AML-193 (cell line): ENCODE data around the gene CNEP1R1.

ENCODE experiments used
- DNase-seq, 2 experiments: peaks; one replicate each; lab custom pipeline; 2025; lab: John Stamatoyannopoulos, UW

CNEP1R1 gene

DNA sequence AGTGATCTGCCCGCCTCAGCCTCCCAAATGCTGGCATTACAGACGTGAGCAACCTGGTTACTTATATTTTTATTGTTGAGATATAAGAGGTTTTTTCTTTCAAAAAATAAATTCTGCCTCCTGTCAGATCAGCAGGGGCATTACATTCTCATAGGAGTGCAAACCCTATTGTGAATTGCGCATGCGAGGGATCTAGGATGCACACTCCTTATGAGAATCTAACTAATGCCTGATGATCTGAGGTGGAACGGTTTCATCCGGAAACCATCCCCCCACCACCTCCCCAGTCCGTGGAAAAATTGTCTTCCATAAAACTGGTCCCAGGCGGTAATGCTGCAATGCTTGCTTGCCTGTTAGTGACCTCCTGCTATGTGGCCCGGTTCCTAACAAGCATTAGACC is 7.5 kb upstream of the CNEP1R1 start:
- no peak for DNase-seq

DNA sequence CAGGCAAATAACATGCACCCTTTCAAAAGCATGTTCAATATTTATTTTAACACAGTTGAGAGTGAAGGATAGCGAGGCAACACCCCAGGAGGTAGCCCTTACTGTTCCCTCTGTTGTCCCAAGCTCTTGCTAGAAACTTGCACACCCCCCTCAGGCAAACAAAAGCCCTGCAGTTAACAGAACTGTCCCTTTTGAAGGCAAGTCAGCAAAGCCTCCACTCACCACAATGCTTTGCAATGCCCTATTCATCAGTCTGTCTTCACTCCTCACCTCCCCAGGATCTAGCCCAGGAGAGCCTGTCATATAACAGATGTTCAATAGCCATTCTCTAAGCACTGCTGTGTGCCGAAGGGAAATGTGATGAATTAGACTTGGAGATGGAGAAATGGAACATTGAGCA is 3.5 kb upstream of the CNEP1R1 start:
- peak in 1 of 2 experiments; percentile 6 for DNase-seq

DNA sequence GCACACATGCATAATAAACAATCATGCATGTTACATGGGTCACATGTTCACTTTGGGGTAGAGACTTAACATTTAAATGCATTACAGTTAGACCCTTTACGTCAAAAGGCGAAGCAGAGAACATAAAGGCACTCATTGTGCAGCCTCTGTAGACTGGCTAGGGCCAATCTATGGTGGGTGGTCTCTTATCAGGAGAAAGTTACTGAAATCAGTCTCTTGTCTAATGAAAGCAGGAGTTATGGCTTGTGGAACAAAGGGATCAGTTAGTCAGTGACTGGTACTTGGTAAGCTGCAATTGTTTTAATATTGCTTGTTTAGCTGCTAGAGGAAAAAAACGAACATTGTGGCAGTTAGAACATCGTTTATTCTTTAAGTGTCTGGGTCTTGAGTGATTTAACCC is 1.4 kb upstream of the CNEP1R1 start:
- DNase-seq: no peak

DNA sequence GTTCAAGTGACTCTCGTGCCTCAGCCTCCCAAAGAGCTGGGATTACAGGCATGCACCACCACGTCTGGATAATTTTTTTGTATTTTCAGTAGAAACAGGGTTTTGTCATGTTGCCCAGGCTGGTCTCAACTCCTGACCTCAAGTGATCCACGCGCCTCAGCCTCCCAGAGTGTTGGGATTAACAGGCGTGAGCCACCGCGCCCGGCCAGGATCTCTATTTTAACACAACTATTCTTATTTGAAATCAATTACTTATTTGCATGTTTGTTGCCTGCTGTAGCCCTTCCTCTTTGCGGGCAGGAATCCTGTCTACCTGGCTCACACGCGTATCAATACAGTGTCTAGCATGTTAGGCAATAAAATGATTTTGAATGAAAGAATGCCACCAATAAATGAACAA is 818 bp upstream of the CNEP1R1 start:
- no peak for DNase-seq

DNA sequence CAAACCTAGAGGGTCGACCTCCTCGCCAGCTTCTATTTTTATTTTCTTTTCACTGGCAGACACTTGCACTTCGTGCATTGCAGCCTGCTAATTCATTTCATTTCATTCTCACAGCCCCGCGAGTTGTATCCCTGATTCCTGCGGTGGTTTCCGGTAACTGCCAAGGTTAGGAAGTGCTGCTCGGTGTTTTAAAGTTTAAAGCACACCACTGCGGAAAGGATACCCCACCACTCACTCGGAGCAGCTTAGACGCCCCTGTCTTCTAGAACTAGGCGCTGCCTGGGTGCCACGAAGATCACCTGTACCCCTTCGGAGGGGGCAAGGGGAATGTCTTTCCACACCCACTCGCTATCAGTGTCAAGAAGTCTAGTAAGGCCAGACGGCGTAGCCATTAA is 509 bp downstream of the CNEP1R1 start:
- peak in 1 of 2 experiments; percentile 8 for DNase-seq

DNA sequence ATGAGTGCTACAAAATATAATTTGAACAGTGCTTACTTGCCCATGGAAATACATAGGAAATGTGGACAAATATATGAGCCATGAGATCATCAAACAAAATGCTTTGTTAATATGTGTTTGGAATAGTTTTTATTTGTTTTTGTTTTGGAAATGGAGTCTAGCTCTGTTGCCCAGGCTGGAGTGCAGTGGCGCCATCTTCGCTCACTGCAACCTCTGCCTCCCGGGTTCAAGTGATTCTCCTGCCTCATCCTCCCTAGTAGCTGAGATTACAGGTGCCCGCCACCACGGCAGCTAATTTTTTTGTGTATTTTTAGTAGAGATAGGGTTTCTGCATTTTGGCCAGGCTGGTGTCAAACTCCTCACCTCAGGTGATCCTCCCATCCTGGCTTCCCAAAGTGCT is 2.8 kb downstream of the CNEP1R1 start:
- DNase-seq: no peak

DNA sequence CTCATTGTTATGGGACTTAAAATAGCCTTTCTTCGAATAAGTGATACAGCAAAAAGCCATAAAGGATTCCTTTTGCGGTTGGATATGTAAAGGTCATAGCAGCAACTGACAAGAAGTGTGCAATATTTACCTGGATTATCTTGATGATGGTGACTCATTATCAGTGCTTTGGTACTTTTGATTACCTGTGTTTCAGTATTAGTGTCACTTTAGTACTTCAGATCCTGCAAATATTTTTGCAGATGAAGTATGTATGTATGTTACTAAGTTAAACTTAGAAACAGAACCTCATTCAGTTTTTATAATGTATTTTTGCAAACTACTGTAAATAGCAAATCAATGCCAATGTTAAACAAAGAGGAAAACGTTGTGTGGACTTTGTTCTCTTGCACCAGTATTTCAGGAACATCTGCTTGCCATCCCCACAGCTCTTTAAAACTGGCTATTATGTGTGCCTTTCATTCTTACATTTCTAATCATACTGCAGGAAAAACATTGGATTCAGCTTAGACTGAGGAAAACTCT is 10.5 kb downstream of the CNEP1R1 start:
- no peak for DNase-seq

DNA sequence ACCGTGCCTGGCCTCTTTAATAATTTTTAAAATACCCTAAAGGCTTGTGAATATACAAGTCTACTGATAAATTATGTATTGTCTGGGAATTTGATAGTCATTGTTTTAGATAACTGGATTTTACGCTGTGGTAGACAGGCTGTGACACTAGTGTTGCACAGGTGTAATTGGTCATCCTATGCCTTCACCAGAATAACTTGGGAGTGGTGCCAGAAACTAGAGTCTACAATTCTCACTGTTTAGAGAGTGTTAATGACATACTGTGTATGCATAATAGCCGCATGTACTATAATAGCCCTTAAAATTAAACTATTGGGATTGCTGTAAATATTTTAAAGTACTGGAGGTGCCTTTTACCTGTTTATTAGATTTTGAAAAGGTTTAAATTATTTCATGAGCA is 11.4 kb downstream of the CNEP1R1 start:
- no peak for DNase-seq

DNA sequence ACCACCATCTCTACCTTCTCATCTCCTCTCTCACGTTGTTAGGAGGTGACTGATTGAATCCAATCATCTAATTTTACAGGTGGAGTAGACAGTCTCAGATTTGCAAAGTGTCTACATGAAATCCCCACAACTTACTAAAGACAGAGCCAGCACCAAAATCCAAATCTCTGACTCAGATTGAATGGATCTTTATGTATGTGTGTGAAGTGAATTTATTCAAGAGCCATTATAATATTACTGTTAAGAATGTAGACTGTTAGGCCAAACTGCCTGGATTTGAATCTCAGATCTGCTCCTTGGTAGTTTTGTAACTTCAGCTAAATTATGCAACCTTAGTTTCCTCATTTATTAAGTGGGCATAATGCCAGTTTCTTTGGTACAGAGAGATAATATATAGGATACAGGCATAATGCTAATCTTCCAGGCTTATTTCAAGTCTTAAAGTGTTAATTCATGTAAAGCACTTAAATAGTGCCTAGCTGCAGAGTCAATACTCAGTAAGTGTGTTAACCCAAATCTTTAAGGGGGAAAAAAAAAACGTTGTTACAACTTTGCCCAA is 12.7 kb downstream of the CNEP1R1 start:
- DNase-seq: peak; percentile 71 to 76

DNA sequence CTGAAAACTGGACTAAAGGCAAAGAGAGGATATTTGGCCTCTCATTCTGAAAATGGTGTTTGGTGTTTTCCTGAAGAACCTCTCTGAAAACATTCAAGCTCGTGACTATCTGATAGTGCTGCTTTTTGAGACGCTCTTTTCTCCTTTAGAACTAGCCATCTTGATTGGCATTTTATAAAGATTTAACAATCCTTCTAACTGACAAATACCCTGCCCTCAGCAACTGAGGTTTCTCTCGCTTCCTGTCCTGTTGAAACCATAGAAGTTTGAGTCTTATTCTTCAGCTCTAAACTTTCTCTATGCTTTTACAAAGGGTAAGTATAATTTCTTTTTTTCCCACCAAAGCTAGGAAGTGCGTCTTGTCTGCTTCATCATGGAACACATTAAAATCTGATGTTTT is 13.3 kb downstream of the CNEP1R1 start:
- DNase-seq: peak in 1 of 2 experiments; percentile 15

DNA sequence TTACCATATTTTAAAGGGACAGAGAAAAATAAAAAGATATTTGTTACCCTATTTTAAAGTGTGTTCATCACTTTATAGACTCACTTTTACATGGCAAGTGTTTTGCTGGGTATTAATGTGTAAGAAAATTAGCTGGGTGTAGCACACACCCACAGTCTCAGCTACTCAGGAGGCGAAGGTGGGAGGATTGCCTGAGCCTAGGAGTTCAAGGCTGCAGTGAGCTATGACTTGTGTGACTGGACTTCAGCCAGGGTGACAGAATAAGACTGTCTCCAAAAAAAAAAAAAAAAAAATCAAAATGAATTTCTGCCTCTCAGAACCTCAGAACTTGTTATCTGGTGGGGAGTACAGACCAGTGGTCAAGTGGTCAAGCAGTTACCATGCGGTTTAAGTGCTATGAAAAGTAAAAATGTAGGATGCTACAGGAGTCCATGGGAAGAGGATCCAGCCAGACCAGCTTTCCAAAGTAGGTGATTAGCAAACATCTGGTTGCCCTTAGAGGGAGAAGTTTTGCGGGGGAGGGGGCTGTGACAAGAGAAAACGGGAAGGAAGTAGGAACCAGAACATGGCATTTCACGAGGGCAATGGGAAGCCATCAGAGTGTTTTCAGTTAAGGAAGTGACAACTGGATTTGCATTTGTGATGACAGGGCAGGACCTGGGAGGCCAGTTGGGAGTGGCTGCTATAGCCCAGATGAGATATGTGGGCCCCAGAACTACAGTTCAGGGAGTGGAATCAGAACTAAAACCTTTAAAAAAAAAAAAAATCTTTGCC is 13.9 kb downstream of the CNEP1R1 start:
- DNase-seq: peak; percentile 65 to 80

DNA sequence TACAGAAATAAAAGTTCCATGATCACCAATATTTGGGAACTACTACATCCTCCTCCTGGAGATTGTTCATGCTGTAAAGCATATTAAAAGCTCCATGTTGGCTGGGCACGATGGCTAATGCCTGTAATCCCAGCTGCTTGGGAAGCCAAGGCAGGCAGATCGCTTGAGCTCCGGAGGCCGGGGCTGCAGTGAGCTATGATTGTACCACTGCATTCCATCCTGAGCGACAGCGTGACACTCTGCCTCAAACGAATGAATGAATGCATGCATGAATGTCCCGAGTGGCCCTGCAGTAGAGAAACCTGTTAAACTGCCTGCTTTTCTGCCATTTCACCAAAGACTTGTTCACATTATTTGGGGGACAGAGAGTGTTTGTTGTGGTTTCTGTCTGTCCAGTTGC is 15.0 kb downstream of the CNEP1R1 start:
- DNase-seq: no peak

DNA sequence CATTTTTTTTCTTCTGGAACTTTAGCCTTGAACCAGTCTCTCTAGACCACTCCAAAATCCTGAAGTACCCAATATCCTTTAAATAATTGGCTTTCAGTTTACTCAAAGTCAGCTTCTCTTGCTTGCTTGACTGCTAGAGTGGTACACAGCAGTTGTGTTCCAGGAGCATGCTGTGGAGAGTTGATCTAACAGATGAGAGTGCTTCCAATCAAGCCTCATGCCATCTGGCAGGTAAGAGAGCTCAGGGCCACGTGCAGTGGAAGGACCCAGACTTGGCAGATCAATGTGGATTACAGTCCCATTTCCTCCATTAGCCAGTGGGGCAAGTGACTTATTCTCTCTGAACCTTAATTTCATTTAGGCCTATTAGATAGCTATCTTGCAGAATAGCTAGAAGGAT is 15.7 kb downstream of the CNEP1R1 start:
- no peak for DNase-seq

DNA sequence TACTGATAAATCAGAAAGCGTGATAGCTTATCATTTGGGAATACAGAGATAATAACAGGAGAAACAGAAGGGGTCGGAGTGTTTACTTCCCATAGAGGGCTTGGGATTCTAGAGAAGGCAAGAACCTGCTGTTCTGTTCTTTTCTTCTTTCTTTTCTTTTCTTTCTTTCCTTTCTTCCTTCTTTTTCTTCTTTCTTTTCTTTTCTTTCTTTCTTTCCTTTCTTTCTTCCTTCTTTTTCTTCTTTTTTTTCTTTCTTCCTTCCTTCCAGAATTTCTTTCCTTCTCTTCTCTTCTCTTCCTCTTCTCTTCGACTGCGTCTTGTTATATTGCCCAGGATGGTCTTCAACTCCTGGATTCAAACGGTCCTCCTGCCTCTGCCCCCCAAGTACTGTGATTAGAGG is 18.3 kb downstream of the CNEP1R1 start:
- DNase-seq: no peak

DNA sequence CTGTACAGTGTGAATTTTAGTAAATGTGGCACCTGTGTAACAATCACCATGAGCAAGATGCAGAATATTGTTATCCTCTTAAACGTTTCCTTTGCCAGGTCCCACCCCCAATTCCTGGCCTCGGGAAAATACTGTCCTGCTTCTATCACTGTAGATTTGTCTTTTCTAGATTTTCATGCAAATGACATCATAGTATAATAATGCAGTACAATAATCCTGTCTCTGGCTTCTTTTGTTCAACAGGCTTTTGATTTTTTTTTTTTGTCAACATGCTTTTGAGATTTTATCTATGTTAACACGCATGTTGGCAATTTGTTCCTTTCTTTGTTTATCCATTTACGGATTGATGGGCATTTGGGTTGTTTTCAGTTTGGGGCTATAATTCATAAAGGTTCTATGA is 20.4 kb downstream of the CNEP1R1 start:
- DNase-seq: no peak

DNA sequence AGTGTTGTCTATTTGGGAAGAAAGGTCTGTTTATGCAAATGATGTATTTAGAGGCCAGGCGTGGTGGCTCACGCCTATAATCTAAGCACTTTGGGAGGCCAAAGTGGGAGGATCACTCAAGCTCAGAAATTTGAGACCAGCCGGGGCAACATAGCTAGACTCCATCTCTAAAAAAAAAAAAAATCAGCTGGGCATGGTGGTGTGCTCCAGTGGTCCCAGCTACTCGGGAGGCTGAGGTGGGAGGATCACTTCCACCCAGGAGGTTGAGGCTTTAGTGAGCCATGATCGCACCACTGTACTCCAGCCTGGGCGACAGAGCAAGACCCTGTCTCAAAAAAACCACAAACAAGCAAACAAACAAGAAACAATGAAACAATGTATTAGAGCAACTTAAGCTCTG is 21.8 kb downstream of the CNEP1R1 start:
- no peak for DNase-seq

DNA sequence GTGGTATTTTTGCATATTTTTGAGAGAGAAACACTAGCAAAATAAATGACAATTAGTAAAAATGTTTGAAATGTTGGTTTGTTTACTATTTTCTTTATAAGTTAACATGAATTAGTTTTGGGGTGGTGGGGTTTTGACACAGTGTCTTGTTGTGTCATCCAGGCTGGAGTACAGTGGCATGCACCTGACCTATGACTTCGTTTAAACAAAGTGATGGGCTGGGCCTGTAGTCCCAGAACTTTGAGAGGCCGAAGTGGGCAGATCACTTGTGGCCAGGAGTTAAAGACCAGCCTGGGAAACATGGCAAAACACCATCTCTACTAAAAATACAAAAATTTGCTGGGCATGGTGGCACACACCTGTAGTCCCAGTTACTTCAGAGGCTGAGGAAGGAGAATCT is 22.8 kb downstream of the CNEP1R1 start:
- DNase-seq: no peak

DNA sequence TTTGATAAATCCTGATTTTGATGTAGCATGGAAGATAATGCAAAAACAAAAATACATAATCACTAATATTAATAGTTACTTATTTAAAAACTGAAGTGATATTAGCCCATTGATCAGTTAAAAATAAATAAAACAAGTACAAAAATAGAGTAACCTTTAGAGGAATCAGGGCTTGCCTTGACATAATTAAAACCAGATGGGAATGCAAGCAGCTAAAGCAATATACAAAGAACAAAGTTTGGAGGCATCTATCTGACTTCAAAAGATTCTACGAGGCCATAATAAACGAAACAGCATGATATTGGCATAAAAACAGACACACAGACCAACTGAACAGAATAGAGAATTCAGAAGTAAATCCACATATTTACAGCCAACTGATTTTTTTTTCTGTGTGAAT is 25.8 kb downstream of the CNEP1R1 start:
- DNase-seq: no peak

DNA sequence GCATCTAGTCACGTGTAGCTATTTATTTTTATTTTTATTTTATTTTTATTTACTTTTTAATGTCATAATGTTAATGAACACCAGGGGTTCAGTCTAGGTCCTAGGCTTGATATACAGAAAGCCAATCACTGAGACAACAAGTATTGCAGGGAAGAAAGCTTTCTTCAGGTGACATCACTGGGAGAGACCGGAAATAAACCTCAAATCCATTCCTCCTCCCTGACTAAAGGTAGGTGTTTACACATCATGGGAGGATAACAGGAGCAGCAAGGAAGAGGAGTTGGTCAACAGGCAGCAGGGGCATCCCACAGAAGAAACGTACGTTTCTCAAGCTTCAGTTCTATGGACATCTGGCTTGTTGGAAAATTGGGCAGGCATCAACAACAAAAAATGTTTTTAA is 31.2 kb downstream of the CNEP1R1 start:
- DNase-seq: no peak

DNA sequence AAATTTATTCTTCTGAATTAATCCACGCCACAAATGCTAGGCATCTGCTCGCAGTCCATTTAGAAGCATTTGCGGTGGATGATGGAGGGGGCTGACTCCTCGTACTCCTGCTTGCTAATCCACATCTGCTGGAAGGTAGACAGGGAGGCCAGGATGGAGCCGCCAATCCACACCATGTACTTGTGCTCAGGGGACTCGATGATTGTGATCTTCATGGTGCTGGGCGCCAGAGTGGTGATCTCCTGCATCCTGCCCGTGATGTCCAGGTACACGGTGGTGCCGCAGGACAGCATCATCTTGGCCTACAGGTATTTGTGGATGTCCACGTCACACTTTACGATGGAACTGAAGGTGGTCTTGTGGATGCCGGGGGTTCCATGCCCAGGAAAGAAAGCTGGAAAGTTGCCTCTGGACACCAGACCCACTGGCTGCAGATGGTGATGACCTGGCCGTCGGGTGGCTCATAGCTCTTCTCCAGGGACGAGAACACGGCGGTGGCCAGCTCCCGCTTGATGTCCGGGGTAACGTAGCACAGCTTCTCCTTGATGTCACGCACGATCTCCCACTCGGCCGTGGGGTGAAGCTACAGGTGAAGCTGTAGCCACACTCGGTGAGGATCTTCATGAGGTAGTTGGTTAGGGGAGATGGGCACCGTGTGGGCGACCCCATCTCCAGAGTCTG is 33.2 kb downstream of the CNEP1R1 start:
- DNase-seq: no peak

DNA sequence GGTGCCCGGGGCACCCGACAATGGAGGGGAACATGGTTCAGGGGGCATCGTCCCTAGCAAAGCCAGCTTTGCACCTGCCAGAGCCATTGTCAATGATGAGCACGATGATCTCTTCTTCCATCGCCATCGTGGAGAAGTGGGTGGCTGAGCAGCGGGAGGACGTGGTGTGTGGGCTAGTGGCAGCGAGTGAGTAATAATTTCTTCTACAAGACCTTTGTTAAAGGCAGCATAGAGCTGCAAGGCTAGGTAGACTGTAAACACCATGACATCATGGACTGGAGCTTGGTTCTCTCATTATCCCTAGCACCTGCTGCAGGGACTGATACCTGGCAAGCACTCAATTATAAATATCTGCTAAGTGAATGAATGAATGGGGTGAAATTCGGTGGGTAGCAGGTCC is 34.1 kb downstream of the CNEP1R1 start:
- no peak for DNase-seq

DNA sequence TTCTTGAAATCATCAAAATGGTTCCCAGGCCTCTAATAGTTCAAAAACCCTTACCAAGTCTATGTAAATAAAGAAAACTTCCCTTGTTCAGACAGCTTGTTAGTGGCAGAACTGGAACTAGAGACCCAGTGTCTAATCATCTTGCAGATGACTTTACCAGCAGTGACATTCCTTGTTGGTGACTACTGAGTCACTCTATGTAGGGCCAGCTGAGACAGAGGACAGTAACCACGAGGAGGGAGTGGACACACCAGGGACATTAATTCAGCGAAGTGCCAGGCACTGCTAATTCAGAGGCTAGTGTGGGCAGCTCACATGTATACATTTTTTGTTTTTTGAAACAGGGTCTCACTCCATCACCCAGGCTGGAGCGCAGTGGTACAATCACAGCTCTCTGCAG is 34.6 kb downstream of the CNEP1R1 start:
- DNase-seq: no peak

DNA sequence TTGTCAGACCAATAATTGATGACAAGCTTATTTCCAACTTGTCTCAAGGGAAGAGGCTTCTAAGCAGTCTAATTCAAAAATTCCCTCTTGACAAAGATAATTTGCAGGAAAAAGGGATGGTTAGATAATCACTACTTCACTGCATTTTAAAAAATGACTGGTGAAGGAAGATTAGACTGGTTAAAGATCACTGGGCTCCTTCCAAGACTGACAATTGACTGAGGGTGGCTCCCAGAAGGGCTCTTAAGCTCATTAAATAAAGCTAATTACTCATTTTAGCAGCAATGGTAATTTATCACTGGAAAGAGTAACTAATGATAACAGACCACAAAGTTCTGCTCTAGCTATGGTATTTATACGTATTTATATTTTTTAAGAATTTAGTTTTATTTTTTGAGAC is 36.3 kb downstream of the CNEP1R1 start:
- no peak for DNase-seq
